OCI-LY7 (cell line): ENCODE data around the gene OTUD7B.

Experiments used
- EZH2phosphoT487 ChIP-seq: fragments of 200-600 bp; sonication (generic); IDR thresholded peaks from 2 replicates; pipeline ENCODE4 v1.6.1; 2018; ENCODE audit warnings: low read depth, borderline replicate concordance, mild to moderate bottlenecking, mixed run types, antibody characterized with exemption, low read length, moderate library complexity, mixed read lengths
- TF ChIP-seq, protein P1 (sequence below): fragments of 200-600 bp; sonication (generic); conservative IDR thresholded peaks from 2 replicates; pipeline ENCODE4 v1.5.1; 2014; ENCODE audit warnings: mild to moderate bottlenecking, antibody characterized with exemption, low read length, moderate library complexity, mixed read lengths

DNA sequence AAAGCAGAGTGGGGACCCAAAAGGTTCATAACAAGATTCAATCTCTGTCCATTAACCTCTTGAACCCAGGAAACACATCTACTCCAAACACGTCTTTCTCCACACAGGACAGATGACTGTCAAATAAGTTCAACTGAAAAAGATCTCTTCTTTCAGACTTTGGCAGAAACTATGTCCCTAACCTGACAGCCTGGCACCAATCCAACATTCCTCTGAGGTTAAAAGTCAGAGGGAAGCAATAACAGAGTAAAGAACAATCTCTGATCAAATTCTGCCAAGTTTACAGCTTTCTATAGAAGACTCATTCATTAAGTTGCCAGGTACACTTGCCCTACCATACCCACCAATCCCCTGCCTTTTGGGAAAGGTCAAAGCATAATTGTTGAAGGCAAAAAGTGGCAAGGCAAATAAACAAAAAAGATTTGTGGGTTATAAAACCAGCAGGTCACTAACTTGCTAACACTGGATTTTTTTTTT is 31.9 kb downstream of the OTUD7B start:
- TF ChIP-seq, protein P1, sequence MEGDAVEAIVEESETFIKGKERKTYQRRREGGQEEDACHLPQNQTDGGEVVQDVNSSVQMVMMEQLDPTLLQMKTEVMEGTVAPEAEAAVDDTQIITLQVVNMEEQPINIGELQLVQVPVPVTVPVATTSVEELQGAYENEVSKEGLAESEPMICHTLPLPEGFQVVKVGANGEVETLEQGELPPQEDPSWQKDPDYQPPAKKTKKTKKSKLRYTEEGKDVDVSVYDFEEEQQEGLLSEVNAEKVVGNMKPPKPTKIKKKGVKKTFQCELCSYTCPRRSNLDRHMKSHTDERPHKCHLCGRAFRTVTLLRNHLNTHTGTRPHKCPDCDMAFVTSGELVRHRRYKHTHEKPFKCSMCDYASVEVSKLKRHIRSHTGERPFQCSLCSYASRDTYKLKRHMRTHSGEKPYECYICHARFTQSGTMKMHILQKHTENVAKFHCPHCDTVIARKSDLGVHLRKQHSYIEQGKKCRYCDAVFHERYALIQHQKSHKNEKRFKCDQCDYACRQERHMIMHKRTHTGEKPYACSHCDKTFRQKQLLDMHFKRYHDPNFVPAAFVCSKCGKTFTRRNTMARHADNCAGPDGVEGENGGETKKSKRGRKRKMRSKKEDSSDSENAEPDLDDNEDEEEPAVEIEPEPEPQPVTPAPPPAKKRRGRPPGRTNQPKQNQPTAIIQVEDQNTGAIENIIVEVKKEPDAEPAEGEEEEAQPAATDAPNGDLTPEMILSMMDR: no peak
- no peak for TF ChIP-seq EZH2phosphoT487
